ENCODE data around the gene DYSF. TPM values are rescaled to one million over a fixed set of nuclear protein-coding genes. Genes with fewer than 3 reads are reported as not detected.

Gene DYSF
- total and polyA plus RNA-seq, 8 donors = 1.1 to 5.5 (median 2.1) TPM

- TF ChIP-seq, protein P1, sequence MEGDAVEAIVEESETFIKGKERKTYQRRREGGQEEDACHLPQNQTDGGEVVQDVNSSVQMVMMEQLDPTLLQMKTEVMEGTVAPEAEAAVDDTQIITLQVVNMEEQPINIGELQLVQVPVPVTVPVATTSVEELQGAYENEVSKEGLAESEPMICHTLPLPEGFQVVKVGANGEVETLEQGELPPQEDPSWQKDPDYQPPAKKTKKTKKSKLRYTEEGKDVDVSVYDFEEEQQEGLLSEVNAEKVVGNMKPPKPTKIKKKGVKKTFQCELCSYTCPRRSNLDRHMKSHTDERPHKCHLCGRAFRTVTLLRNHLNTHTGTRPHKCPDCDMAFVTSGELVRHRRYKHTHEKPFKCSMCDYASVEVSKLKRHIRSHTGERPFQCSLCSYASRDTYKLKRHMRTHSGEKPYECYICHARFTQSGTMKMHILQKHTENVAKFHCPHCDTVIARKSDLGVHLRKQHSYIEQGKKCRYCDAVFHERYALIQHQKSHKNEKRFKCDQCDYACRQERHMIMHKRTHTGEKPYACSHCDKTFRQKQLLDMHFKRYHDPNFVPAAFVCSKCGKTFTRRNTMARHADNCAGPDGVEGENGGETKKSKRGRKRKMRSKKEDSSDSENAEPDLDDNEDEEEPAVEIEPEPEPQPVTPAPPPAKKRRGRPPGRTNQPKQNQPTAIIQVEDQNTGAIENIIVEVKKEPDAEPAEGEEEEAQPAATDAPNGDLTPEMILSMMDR (IDR thresholded peaks at IDR 0.05) = no peak
- ATAC-seq = no peak
- no peak for FAIRE-seq
- H3K36me3 ChIP-seq = no peaks in the 10 kb centered on the region
- H3K27me3 ChIP-seq = no peaks in the 10 kb centered on the region
- no peaks in the 10 kb centered on the region for H3K4me1 ChIP-seq
- no peak for DNase-seq
- no peak overlapping the region for H3K4me3 ChIP-seq
- no peak overlapping the region for H3K27ac ChIP-seq
- 71 to 82% methylated on average over 6 of the region's 6 CpGs for WGBS, 2 donors
- intact Hi-C loops (cut with DNase I) = no loop called here
- H3K9me3 ChIP-seq = no peaks in the 10 kb centered on the region
These were observed 99.0 kb downstream of the DYSF start for GRCh38 chr2:71552356-71552755.

- WGBS, 2 donors = 89 to 93% methylated on average over 15 of the region's 15 CpGs
- intact Hi-C loops (cut with DNase I) = no loop called here
- peak in 1 of 6 donors; percentile 21 for DNase-seq
- FAIRE-seq = no peak
- Histone ChIP-seq H3K36me3 (no peaks in the 10 kb centered on the region), H3K4me1 (no peaks in the 10 kb centered on the region), H3K4me3 (no peak overlapping the region), H3K27me3 (no peaks in the 10 kb centered on the region), H3K27ac (no peak overlapping the region), H3K9me3 (no peaks in the 10 kb centered on the region)
- ATAC-seq = no peak
- TF ChIP-seq, protein P1 (IDR thresholded peaks at IDR 0.05) = no peak
These were observed 99.5 kb downstream of the DYSF start for GRCh38 chr2:71552861-71553301.

GRCh38 chr2:71554028-71554705 is 100.8 kb downstream of the DYSF start:
- Histone ChIP-seq H3K36me3 (no peaks in the 10 kb centered on the region), H3K27me3 (no peaks in the 10 kb centered on the region), H3K27ac (no peak overlapping the region), H3K9me3 (no peaks in the 10 kb centered on the region), H3K4me1 (no peaks in the 10 kb centered on the region), H3K4me3 (no peak overlapping the region)
- FAIRE-seq (no peak), DNase-seq (peak in 1 of 6 donors; percentile 30), ATAC-seq (no peak)
- intact Hi-C loops (cut with DNase I) = no loop called here
- TF ChIP-seq, protein P1 (IDR thresholded peaks at IDR 0.05) = no peak
- WGBS, 2 donors = 77 to 86% methylated on average over 9 of the region's 9 CpGs

DNA sequence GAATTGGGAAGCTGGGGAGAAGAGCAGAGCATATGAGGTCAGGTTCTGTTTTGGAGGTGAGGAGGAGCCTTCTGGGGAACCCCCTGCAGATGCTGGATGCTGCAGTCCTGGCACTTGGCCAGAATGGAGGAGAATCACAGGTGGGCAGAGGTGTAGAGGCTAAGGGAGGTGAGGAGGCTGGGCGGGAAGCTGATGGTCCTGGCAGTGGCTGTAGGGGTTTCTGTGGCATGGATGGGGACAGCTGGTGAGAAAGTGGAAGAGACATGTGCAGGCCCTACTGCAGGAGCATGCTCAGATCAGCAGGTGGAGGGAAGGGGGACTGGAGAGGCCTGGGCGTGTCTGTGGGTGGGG is 101.3 kb downstream of the DYSF start:
- 88 to 100% methylated on average over 2 of the region's 2 CpGs for whole genome bisulfite sequencing, 2 donors
- no peaks in the 10 kb centered on the region for H3K36me3 ChIP-seq
- H3K4me1 ChIP-seq = no peaks in the 10 kb centered on the region
- no peak overlapping the region for H3K27ac ChIP-seq
- TF ChIP-seq, protein P1 (IDR thresholded peaks at IDR 0.05) = no peak
- H3K9me3 ChIP-seq = no peaks in the 10 kb centered on the region
- ATAC-seq (no peak), FAIRE-seq (no peak), DNase-seq (peak in 1 of 6 donors; percentile 35)
- intact Hi-C loops (cut with DNase I) = no loop called here
- no peaks in the 10 kb centered on the region for H3K27me3 ChIP-seq
- H3K4me3 ChIP-seq = no peak overlapping the region

DNA sequence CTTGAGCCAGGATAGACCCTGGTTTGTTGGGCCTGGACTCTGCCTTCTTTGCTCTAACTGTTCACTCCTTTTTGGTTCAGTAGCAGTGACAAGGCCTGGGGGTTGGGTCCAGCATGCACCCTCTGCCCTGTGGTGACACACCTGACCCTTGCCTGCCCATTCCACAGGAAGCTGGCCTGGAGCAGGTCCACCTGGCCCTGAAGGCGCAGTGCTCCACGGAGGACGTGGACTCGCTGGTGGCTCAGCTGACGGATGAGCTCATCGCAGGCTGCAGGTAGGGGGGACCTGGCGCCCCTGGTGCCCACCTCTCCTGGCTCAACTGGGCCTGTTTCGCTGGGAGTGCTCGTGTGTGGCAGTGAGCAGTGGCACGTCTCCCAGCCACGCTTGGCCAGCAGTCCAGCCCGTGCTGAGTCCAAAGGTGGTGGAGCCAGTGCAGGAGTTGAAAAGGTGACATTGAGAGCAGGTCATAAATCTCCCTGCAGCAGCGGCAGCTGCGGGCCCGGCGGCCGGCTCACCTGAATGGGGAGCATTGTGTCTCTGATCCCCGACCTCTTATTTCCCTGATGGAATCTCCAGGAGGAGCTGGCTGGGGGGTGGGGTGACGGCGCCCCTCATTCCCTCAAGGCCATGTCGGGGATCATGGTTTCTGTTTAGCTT is 102.6 kb downstream of the DYSF start:
- peak overlapping the region; percentile 18 to 55 (median 36) for H3K27ac ChIP-seq
- TF ChIP-seq, protein P1 (IDR thresholded peaks at IDR 0.05) = no peak
- no peaks in the 10 kb centered on the region for H3K9me3 ChIP-seq
- peak in 4 of 6 donors; percentile 39 to 60 (median 56) for DNase-seq
- whole genome bisulfite sequencing, 2 donors = 45 to 47% methylated on average over 21 of the region's 21 CpGs
- H3K36me3 ChIP-seq = no peaks in the 10 kb centered on the region
- no peak for FAIRE-seq
- intact Hi-C loops (cut with DNase I) = no loop called here
- peak; percentile 45 to 82 (median 68) for ATAC-seq
- H3K4me3 ChIP-seq = no peak overlapping the region
- H3K4me1 ChIP-seq = no peaks in the 10 kb centered on the region
- H3K27me3 ChIP-seq = no peaks in the 10 kb centered on the region
